Ovary (tissue), 9 donors: ENCODE results near the gene TFDP1. TPM values are rescaled to one million over a fixed set of nuclear protein-coding genes. Genes with fewer than 3 reads are reported as not detected.

Experiments used
- DNase-seq, 5 donors: peaks; one replicate each; pipeline ENCODE4 v3.0.0-alpha.2; 2019 to 2020
- H3K27ac ChIP-seq, 2 donors: fragments of 200-600 bp; one replicate each; pipeline versions ENCODE4 v1.5.1 to v1.8.0; 2019 to 2022
- H3K27me3 ChIP-seq: fragments of 200-600 bp; one replicate; pipeline ENCODE4 v1.8.0; 2022
- H3K36me3 ChIP-seq: fragments of 200-600 bp; sonication (generic); one replicate; pipeline ENCODE4 v1.5.1; 2019
- H3K4me1 ChIP-seq: one replicate; pipeline ENCODE4 v1.8.1; 2013; ENCODE audit warnings: mild to moderate bottlenecking, moderate library complexity; ENCODE audit not compliant: insufficient read depth
- H3K4me3 ChIP-seq: fragments of 200-600 bp; sonication (generic); one replicate; pipeline ENCODE4 v1.5.1; 2017
- H3K9me3 ChIP-seq, 2 donors: fragments of 200-600 bp in 1 of 2; sonication (generic) in 1 of 2; one replicate each; pipeline versions ENCODE4 v1.5.1 to v1.8.1; 2013 to 2019; ENCODE audit warnings: mild to moderate bottlenecking in 1 of 2, moderate library complexity in 1 of 2
- EP300 ChIP-seq: sonication (generic); formaldehyde crosslinking; IDR thresholded peaks from one replicate; pipeline ENCODE4 v1.6.1; 2017; ENCODE audit warnings: antibody characterized with exemption
- POLR2A ChIP-seq: fragments of 450-650 bp; IDR thresholded peaks from one replicate; pipeline ENCODE4 v1.6.1; 2017; ENCODE audit warnings: antibody characterized with exemption, mild to moderate bottlenecking, moderate library complexity
- WGBS, 3 donors: extraction: QIAGEN DNeasy Blood & Tissue Kit in 1 of 3; methylation state at CpG; one replicate each; pipeline versions ENCODE4 v1.1.5 to v1.1.7; 2013 to 2017; 5-methylcytosine and 5-hydroxymethylcytosine counted together
- intact Hi-C, 4 donors: fragments of 100-400 bp; cut with DNase I; formaldehyde crosslinking; loops; one replicate each; pipeline versions ENCODE4 v1.11.0 to v1.15.1; 2022 to 2023
- polyA plus RNA-seq, 2 donors: library from polyadenylated mRNA; stranded (reverse); fragments of 200-250 nt in 1 of 2; fragments of 350-450 nt in 1 of 2; fragmentation: Illumina TruSeq in 1 of 2; extraction: RNeasy Lipid Tissue Mini Kit (QIAGEN cat#74804) in 1 of 2; gene quantifications; one replicate each; pipeline ENCODE4 v1.2.3, GENCODE V29; 2013 to 2014
- total RNA-seq, 7 donors: library from RNA; depleted of rRNA in 2 of 7; stranded (reverse); fragments of >200 nt in 2 of 7; fragmentation: NEBNext Ultra II Directional in 3 of 7; extraction: Animal tissue kit (Norgen Biotek cat#: 25700) in 3 of 7; gene quantifications; one replicate each; pipeline versions ENCODE4 v1.1.0 to v1.2.4, GENCODE V29; 2016 to 2023
- TF ChIP-seq, protein P1 (sequence below), 3 donors: fragments of 450-650 bp in 2 of 3; fragments of 200-600 bp in 1 of 3; IDR thresholded peaks; one replicate each; pipeline versions ENCODE4 v1.5.1 to v1.8.0; 2016 to 2022; ENCODE audit warnings: antibody characterized with exemption in 3 of 3, mild to moderate bottlenecking in 1 of 3
- donor health status: DM: no; HTN: no; CAD: no; lungs with moderate emphysema.
- donor health status: DM: no; HTN: no; CAD: no.
- donor health status: Bipolar disorder and iron deficiency.
- donor health status: DM: yes; HTN: yes; CAD: no.
- donor health status: DM: no; HTN: no; CAD: no.
- donor health status: DM: yes; HTN: yes; CAD: no.

TFDP1 gene
- total and polyA plus RNA-seq, 9 donors = 8.8 to 45.6 (median 33.8) TPM

DNA sequence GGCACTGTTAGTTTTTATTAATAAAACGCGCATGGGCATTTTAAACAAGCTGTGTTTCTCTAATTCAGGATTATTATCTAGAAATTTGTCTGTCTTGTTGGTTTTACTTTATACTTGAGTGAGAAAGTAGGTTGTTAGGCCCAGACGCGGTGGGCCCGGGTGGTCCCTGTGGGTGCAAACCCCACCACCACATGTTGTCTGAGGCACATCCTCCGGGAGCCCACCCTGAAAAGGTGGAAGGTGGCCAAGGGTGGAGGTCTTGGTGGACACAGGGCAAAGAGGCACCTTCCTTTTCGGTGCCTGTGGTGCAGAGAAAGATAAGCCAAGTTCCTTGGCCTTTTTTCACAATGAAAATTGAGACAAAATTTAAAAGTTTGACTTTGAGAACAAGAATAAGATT, 56.9 kb downstream of the TFDP1 start:
- Histone ChIP-seq H3K36me3 (no peaks in the 10 kb centered on the region), H3K27me3 (no peaks in the 10 kb centered on the region)
- intact Hi-C loops = no loop called here

DNA sequence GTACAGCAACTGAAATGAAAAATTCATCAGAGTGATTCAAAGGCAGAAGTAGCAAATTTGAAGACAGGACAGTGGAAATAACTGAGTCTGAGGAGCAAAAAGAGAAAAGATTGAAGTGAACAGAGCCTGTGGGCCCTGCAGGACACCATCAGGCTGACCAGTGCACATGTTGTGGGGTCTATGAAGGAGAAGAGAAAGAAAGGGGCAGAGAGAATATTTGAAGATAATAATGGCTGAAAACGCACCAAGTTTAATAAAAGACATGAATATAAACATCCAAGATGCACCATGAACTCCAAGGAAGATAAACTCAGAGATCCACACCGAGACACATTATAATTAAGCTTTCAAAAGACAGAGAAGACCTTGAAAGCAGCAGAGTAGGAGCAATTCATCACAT, 58.0 kb downstream of the TFDP1 start:
- intact Hi-C loops = no loop called here
- no peak overlapping the region for H3K27ac ChIP-seq
- DNase-seq = no peak
- H3K4me3 ChIP-seq = no peak overlapping the region
- H3K4me1 ChIP-seq = peaks cover 7% of the 10 kb centered on the region
- WGBS, 3 donors = 80 to 89% (median 84%) methylated on average over 2 of the region's 2 CpGs
- H3K9me3 ChIP-seq = no peaks in the 10 kb centered on the region
- no peaks in the 10 kb centered on the region for H3K27me3 ChIP-seq
- H3K36me3 ChIP-seq = no peaks in the 10 kb centered on the region
- TF ChIP-seq POLR2A (no peak), EP300 (no peak)
- TF ChIP-seq, protein P1, sequence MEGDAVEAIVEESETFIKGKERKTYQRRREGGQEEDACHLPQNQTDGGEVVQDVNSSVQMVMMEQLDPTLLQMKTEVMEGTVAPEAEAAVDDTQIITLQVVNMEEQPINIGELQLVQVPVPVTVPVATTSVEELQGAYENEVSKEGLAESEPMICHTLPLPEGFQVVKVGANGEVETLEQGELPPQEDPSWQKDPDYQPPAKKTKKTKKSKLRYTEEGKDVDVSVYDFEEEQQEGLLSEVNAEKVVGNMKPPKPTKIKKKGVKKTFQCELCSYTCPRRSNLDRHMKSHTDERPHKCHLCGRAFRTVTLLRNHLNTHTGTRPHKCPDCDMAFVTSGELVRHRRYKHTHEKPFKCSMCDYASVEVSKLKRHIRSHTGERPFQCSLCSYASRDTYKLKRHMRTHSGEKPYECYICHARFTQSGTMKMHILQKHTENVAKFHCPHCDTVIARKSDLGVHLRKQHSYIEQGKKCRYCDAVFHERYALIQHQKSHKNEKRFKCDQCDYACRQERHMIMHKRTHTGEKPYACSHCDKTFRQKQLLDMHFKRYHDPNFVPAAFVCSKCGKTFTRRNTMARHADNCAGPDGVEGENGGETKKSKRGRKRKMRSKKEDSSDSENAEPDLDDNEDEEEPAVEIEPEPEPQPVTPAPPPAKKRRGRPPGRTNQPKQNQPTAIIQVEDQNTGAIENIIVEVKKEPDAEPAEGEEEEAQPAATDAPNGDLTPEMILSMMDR (IDR thresholded peaks at IDR 0.05) = no peak

More for the DNA sequence above, 56.9 kb downstream of the TFDP1 start:
- TF ChIP-seq POLR2A (no peak), EP300 (no peak)
- TF ChIP-seq, protein P1 (IDR thresholded peaks at IDR 0.05) = no peak
- DNase-seq = no peak
- Histone ChIP-seq H3K4me1 (no peaks in the 10 kb centered on the region), H3K27ac (no peak overlapping the region), H3K9me3 (no peaks in the 10 kb centered on the region), H3K4me3 (no peak overlapping the region)
- 88 to 99% (median 91%) methylated on average over 7 of the region's 7 CpGs for WGBS, 3 donors

DNA sequence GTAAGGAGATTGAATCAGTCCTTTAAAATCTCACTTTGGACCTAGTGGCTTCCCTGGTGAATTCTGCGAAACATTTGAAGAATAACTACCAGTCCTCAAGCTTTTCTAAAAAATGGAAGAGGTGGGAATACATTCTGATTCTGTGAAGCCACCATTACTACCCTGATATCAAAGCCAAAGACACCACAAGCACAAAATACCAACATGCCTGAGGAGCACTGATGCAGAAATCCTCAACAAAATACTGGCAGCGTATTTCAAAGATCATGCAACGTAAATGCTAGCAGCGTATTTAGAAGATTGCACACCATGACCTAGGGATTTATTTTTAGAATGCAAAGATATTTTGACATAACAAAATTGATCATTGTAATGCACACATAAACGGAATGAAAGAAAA, 59.0 kb downstream of the TFDP1 start:
- Histone ChIP-seq H3K4me1 (peaks cover 11% of the 10 kb centered on the region), H3K36me3 (no peaks in the 10 kb centered on the region), H3K4me3 (no peak overlapping the region), H3K27me3 (no peaks in the 10 kb centered on the region), H3K9me3 (no peaks in the 10 kb centered on the region), H3K27ac (no peak overlapping the region)
- DNase-seq = no peak
- TF ChIP-seq, protein P1 (IDR thresholded peaks at IDR 0.05) = no peak
- TF ChIP-seq POLR2A (no peak), EP300 (no peak)
- intact Hi-C loops = no loop called here
- WGBS, 3 donors = 97 to 98% (median 97%) methylated on average over 5 of the region's 5 CpGs

DNA sequence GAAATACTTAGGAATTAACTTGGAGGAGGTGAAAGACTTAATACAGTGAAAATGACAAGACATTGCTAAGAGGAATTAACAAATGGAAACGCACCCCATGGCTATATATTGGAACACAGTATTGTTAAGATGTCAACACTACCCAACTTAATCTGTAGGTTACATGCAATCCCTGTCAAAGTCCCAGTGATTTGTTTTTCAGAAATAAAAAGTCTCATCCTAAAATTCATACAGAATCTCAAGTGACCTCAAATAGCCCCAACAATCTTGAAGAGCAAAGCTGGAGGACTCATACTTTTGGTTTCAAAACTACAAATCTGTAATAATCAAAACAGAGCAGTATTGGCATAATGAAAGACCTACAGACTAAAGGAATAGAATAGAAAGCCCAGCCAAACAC, 60.2 kb downstream of the TFDP1 start:
- Histone ChIP-seq H3K27me3 (no peaks in the 10 kb centered on the region), H3K36me3 (no peaks in the 10 kb centered on the region), H3K4me3 (no peak overlapping the region), H3K4me1 (peaks cover 12% of the 10 kb centered on the region), H3K9me3 (no peaks in the 10 kb centered on the region), H3K27ac (no peak overlapping the region)
- TF ChIP-seq EP300 (no peak), POLR2A (no peak)
- TF ChIP-seq, protein P1 (IDR thresholded peaks at IDR 0.05) = no peak
- DNase-seq = no peak
- 96 to 98% (median 97%) methylated on average over 1 of the region's 1 CpG for WGBS, 3 donors
- intact Hi-C loops = no loop called here
